Hepatocyte (in vitro differentiated cells): ENCODE results near the gene AMMECR1. TPM values are rescaled to one million over a fixed set of nuclear protein-coding genes. Genes with fewer than 3 reads are reported as not detected.
A peak's percentile ranks its signal among the peaks of the same experiment; 100 is the strongest.

Experiments
- polyA plus RNA-seq: library from polyadenylated mRNA; unstranded; fragments of >200 nt; fragmentation: Nextera tagmentation; extraction: Ambion mirVana; gene quantifications from 2 replicates; pipeline ENCODE4 v1.2.1, GENCODE V29; 2016
- small RNA-seq: library from RNA; depleted of rRNA; stranded (forward); fragments of <200 nt; gene quantifications from one replicate; pipeline ENCODE3, GENCODE V24; 2014
- total RNA-seq: library from RNA; depleted of rRNA; stranded (reverse); fragments of >200 nt; gene quantifications from 2 replicates; pipeline ENCODE4 v1.2.3, GENCODE V29; 2014

AMMECR1 gene
- total and polyA plus RNA-seq, 2 experiments from 2014 or later, result 24.6 to 33.3 TPM

Small RNA genes lying within 50 kb of the gene (small RNA-seq; reads per million reads assigned to genes)
- gene GNG5P2 (not detected), gene SNORD96B (3.5 reads per million, percentile 91 among the genes with 10 or more reads in this experiment)

Other genes with a start within 250 kb of the AMMECR1 start
- 2.7 and 2.9 TPM in 2 replicates for gene RTL9, start 40.8 kb upstream of the AMMECR1 start, total RNA-seq
- gene RTL9, start 40.8 kb upstream of the AMMECR1 start, polyA plus RNA-seq, result 0.65 and 1.3 TPM in 2 replicates